ENCODE measurements around the gene PEMT. TPM values are rescaled to one million over a fixed set of nuclear protein-coding genes. Genes with fewer than 3 reads are reported as not detected.

The PEMT gene
- total RNA-seq, 4 donors from 2014 or later, result 3.2 to 10.2 (median 7.1) TPM

DNA sequence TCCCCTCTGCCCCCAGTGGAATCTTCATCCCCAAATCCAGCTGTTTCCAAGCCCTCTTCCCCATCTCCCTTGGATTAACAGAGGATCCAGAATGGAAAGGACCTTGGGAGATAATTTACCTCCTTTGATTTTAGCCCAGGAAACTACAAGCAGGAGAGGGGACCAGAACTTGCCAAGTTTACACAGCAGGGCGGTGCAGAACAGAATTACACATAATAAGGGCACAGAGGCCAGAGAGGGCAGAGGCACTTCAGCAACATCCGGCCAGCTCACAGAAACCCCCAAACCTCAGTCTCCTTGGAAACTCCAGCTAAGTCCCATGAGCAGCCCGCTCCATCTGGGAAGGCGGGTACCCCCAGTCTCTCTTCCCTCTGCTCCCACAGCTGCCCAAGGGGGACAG is 27.2 kb downstream of the PEMT start:
- 70 to 80% methylated on average over 3 to 4 of the region's 4 CpGs for WGBS, 2 donors (ENCODE audit: low coverage in 1 of 2)

GRCh38 chr17:17563530-17563929 is 28.0 kb downstream of the PEMT start:
- Histone ChIP-seq H3K27me3 (no peaks in the 10 kb centered on the region), H3K9me3 (no peaks in the 10 kb centered on the region), H3K4me1 (peaks cover 6 to 39% (median 19%) of the 10 kb centered on the region in 4 donors), H3K4me3 (no peak overlapping the region), H3K36me3 (no peaks in the 10 kb centered on the region), H3K27ac (peak overlapping the region; percentile 21 to 62 (median 43))
- intact Hi-C loops (cut with DNase I; ENCODE audit: low total_unique reads) (no loop called here), in situ Hi-C loops (cut with MboI; ENCODE audit: low pct_ligation_motif_present in 1 of 4, low pct_unique_long_range_greater_than_20kb in 1 of 4, low sequenced_read_pairs in 3 of 4) (loop anchor here in 1 of 4 donors (10.0 kb wide), 1 partner anchor 209 kb away; no protein-coding TSS in a partner anchor)
- TF ChIP-seq EP300 (IDR thresholded peaks at IDR 0.05; ENCODE audit: low read depth) (no peak), POLR2A (IDR thresholded peaks at IDR 0.05) (no peak), POLR2AphosphoS5 (IDR thresholded peaks at IDR 0.05) (no peak)
- TF ChIP-seq, protein P1, sequence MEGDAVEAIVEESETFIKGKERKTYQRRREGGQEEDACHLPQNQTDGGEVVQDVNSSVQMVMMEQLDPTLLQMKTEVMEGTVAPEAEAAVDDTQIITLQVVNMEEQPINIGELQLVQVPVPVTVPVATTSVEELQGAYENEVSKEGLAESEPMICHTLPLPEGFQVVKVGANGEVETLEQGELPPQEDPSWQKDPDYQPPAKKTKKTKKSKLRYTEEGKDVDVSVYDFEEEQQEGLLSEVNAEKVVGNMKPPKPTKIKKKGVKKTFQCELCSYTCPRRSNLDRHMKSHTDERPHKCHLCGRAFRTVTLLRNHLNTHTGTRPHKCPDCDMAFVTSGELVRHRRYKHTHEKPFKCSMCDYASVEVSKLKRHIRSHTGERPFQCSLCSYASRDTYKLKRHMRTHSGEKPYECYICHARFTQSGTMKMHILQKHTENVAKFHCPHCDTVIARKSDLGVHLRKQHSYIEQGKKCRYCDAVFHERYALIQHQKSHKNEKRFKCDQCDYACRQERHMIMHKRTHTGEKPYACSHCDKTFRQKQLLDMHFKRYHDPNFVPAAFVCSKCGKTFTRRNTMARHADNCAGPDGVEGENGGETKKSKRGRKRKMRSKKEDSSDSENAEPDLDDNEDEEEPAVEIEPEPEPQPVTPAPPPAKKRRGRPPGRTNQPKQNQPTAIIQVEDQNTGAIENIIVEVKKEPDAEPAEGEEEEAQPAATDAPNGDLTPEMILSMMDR (IDR thresholded peaks at IDR 0.05), result no peak
- DNase-seq, result peak; percentile 31
- 69% methylated on average over 13 of the region's 13 CpGs; no CpG with 5 or more reads in 1 of the 2 donors for WGBS, 2 donors (ENCODE audit: low coverage in 1 of 2)

More for the DNA sequence above, 27.2 kb downstream of the PEMT start:
- intact Hi-C loops (cut with DNase I; ENCODE audit: low total_unique reads) (no loop called here), in situ Hi-C loops (cut with MboI; ENCODE audit: low pct_ligation_motif_present in 1 of 4, low pct_unique_long_range_greater_than_20kb in 1 of 4, low sequenced_read_pairs in 3 of 4) (loop anchor here in 1 of 4 donors (10.0 kb wide), 1 partner anchor 210 kb away; no protein-coding TSS in a partner anchor)
- H3K4me3 ChIP-seq, result no peak overlapping the region
- peak overlapping the region in 3 of 4 donors; percentile 21 to 62 (median 52) for H3K27ac ChIP-seq
- H3K9me3 ChIP-seq, result no peaks in the 10 kb centered on the region
- H3K4me1 ChIP-seq, result peaks cover 6 to 39% (median 19%) of the 10 kb centered on the region in 4 donors
- DNase-seq, result no peak
- no peaks in the 10 kb centered on the region for H3K27me3 ChIP-seq
- TF ChIP-seq POLR2AphosphoS5 (IDR thresholded peaks at IDR 0.05) (no peak), EP300 (IDR thresholded peaks at IDR 0.05; ENCODE audit: low read depth) (no peak), POLR2A (IDR thresholded peaks at IDR 0.05) (no peak)
- TF ChIP-seq, protein P1 (IDR thresholded peaks at IDR 0.05), result no peak
- H3K36me3 ChIP-seq, result no peaks in the 10 kb centered on the region

DNA sequence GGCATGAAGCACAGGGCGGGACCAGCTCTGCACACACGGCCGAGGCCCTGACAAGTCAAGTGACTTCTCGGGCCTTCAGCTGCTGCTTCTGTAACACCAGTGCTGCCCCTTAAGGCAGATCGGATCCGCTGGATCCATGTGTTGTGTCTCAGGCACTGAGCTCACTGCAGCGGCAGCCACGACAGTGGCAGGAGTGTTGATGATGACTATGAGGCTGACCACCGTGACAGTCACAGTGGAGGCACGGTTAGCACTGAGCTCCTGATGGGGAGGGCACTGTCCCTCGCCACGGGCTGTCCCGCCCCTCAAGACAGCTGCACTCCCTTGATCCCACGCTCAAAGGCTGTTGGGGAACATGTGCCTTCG is 29.4 kb downstream of the PEMT start:
- 89% methylated on average over 15 of the region's 15 CpGs; no CpG with 5 or more reads in 1 of the 2 donors for whole genome bisulfite sequencing, 2 donors (ENCODE audit: low coverage in 1 of 2)
- peak overlapping the region in 3 of 4 donors; percentile 6 to 11 (median 8) for H3K27ac ChIP-seq

DNA sequence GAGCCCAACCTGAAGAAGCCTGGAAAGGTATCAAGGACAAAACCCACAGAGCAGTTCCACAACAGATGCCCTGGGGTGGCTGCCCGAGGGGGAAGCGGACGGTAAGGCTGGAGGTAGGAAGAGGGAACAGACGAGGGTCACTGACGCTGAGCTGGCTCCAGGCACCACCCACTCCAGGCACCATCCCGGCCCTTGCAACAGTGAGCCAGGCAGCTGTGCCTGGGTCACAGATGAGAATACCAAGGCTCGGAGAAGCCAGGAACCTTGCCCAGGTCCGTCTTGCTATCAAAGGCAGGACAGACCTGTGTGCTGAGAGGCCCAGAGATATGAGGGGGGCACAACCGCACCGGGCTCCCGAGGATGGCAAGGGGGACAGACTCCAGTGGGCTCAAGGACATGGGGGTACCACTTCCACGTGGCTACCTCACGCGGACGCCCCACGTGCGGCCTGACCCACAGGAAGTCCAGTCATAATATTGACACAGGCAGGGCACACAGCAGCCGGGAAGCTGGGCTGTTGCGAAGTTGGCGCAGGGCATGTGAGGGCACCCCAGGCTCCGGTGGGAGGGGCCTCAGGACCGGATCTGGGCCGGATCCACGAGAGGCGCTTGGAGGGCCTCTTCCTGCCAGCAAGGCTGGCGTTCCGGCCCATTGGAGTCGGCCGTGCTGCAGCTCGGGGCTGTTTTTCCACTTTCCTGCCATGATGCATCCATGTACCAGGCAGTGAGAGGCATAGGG is 29.9 kb downstream of the PEMT start:
- H3K27ac ChIP-seq, result peak overlapping the region in 3 of 4 donors; percentile 20 to 52 (median 37)
- in situ Hi-C loops (cut with MboI; ENCODE audit: low pct_ligation_motif_present in 1 of 4, low pct_unique_long_range_greater_than_20kb in 1 of 4, low sequenced_read_pairs in 3 of 4), result loop anchor here in 1 of 4 donors (10.0 kb wide), 1 partner anchor 207 kb away; no protein-coding TSS in a partner anchor
- no peak overlapping the region for H3K4me3 ChIP-seq
- no peaks in the 10 kb centered on the region for H3K27me3 ChIP-seq
- no peaks in the 10 kb centered on the region for H3K9me3 ChIP-seq
- H3K4me1 ChIP-seq, result peaks cover 0 to 22% (median 10%) of the 10 kb centered on the region in 4 donors
- no peak for TF ChIP-seq POLR2A (IDR thresholded peaks at IDR 0.05)
- TF ChIP-seq EP300 (IDR thresholded peaks at IDR 0.05; ENCODE audit: low read depth), result no peak
- TF ChIP-seq, protein P1 (IDR thresholded peaks at IDR 0.05), result no peak
- no peak for TF ChIP-seq POLR2AphosphoS5 (IDR thresholded peaks at IDR 0.05)
- WGBS, 2 donors (ENCODE audit: low coverage in 1 of 2), result 88% methylated on average over 29 of the region's 30 CpGs; no CpG with 5 or more reads in 1 of the 2 donors
- DNase-seq, result peak; percentile 33
- no peaks in the 10 kb centered on the region for H3K36me3 ChIP-seq
- intact Hi-C loops (cut with DNase I; ENCODE audit: low total_unique reads), result no loop called here

More for the DNA sequence above, 29.4 kb downstream of the PEMT start:
- Histone ChIP-seq H3K4me3 (no peak overlapping the region), H3K9me3 (no peaks in the 10 kb centered on the region), H3K27me3 (no peaks in the 10 kb centered on the region), H3K4me1 (peaks cover 5 to 28% (median 12%) of the 10 kb centered on the region in 4 donors), H3K36me3 (no peaks in the 10 kb centered on the region)
- TF ChIP-seq POLR2A (IDR thresholded peaks at IDR 0.05) (no peak), EP300 (IDR thresholded peaks at IDR 0.05; ENCODE audit: low read depth) (no peak), POLR2AphosphoS5 (IDR thresholded peaks at IDR 0.05) (no peak)
- TF ChIP-seq, protein P1 (IDR thresholded peaks at IDR 0.05), result no peak
- in situ Hi-C loops (cut with MboI; ENCODE audit: low pct_ligation_motif_present in 1 of 4, low pct_unique_long_range_greater_than_20kb in 1 of 4, low sequenced_read_pairs in 3 of 4), result loop anchor here in 1 of 4 donors (10.0 kb wide), 1 partner anchor 207 kb away; no protein-coding TSS in a partner anchor
- intact Hi-C loops (cut with DNase I; ENCODE audit: low total_unique reads), result no loop called here
- DNase-seq, result no peak

Measured in transverse colon (tissue), 4 donors.